NB4 (cell line): ENCODE measurements around the gene SPECC1L.

Source experiments
- CTCF ChIP-seq: IDR thresholded peaks from one replicate; pipeline ENCODE4 v1.5.1; 2012; ENCODE audit warnings: low read depth, low read length
- POLR2A ChIP-seq: IDR thresholded peaks from 2 replicates; pipeline ENCODE4 v1.6.1; 2011; ENCODE audit warnings: mild to moderate bottlenecking; ENCODE audit not compliant: insufficient read length; ENCODE audit errors: extremely low read depth

GRCh38 chr22:24402460-24403192 lies 132.0 kb downstream of the SPECC1L start:
- TF ChIP-seq POLR2A (no peak), CTCF (no peak)
